G401 (cell line): Measurements from ENCODE around the gene RALGPS1. TPM values are rescaled to one million over a fixed set of nuclear protein-coding genes. Genes with fewer than 3 reads are reported as not detected.
"Not testable (repeated sequence)": the region's sequence is repeated elsewhere in the genome, so short reads cannot be mapped to it uniquely, and the experiment has no call there.

ENCODE experiments used
- DNase-seq: peaks from one replicate; pipeline ENCODE4 v3.0.0-alpha.2; 2015; ENCODE audit warnings: low spot score
- in situ Hi-C: cut with HindIII; loops from 2 replicates; pipeline ENCODE4 v1.10.0; 2016; ENCODE audit warnings: low sequenced_read_pairs, mixed read lengths
- total RNA-seq: library from RNA; depleted of rRNA; stranded (reverse); fragments of >200 nt; shearing (Covaris generic); gene quantifications from 2 replicates; pipeline ENCODE4 v1.2.3, GENCODE V29; 2014

Gene RALGPS1
- total RNA-seq, 1 experiment from 2014 or later = 3.7 TPM

DNA sequence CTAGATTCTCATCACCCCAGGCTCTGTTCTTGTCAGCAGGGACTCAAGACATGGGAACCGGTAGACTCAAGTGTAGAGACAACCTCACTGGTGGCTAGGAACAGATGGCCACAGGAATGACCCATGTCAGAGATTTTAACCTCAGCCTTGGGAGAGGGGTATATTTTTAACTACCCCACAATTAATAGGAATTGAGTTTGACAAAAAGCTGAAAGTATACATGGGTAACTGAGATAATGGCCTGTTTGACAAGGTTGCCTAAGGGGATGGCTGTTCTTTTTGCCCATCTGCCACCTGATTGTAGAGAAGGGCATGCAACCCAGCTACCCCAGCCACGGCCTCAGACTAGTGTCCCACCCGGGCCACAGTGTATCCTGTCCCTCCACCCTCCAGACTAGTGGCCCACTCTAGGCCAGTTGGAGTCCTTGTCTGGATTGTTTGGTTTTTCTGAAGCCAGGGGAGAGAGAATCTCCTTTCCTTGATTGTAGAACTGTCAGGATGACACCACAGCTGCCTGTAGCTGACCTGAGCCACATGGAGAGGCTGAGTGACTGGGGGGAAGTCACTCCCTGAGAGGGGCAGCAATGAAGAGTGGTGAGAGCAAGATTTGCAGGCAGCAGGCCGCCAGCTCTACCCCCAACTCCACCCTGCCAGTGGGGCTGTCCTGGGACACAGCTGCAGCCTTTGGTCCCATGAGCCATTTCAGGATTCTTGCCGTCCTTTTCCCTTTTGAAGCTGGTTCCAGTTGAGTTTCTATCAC, 222.5 kb downstream of the RALGPS1 start:
- DNase-seq = no peak
- in situ Hi-C loops = no loop called here

- in situ Hi-C loops = no loop called here
- no peak for DNase-seq
Measured at GRCh38 chr9:127137640-127138360, 223.2 kb downstream of the RALGPS1 start.

- DNase-seq = no peak
- in situ Hi-C loops = no loop called here
Measured at GRCh38 chr9:127138444-127138843, 223.9 kb downstream of the RALGPS1 start.

GRCh38 chr9:127139071-127139731, 224.6 kb downstream of the RALGPS1 start:
- no peak for DNase-seq
- in situ Hi-C loops = no loop called here

DNA sequence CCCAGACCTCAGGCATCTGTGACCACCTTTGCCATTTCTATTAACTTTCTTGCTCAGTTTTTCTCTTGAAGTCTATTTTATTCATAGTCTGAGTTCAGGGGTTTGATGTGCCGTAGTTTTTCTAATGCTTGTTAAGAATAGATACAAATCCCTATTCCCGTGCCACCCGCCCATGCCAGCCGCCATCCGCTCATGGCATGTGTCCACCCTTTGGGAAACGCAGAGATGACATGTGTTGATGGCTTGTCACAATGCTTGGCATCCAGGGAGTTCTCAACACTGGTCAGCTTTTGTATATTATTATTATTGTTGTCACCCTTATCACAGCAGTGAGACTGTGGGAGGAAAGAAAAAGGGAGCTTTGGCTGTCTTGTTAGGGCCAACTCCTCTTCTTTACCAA, 225.2 kb downstream of the RALGPS1 start:
- no peak for DNase-seq
- in situ Hi-C loops = no loop called here

GRCh38 chr9:127140181-127140580, 225.6 kb downstream of the RALGPS1 start:
- in situ Hi-C loops = no loop called here
- no peak for DNase-seq

DNA sequence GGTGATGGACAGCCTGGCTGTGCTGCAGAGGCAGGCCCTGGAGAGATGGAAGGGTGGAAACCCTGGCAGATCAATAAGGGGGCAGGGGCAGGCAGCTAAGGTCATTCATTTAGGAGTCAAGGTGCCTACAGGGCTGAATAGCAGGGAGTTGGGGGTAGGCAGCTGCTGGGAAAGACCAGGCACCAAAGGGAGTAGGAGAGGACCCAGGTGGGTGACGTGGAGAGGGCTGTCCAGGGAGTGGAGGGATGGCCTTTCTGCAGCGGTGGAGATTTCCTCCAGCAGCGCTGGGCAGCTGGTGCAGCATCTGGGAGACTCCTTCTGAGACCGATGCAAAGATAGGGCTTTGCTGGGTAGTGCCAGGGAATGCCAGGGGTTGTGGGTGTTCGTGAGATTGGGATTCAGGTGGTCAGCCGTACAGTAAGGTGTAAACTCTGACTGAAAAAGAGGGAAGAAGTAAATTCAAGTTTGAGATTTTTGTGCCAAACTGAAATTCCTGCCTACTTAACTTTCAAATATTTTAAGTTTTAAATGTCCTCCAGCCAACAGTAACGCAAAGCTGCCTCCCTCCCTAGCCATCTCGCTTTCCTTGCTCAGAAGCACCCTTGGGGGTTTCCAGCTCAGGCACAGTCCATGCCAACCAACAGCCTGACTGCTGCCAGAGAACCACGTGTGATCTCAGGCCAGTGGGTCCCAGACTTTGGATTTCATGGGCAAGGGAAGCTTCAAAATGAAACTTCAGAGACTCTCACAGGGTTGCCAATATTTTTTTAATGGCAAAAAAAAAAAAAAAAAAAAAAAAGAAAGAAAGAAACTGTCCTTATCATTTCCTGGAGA, 226.5 kb downstream of the RALGPS1 start:
- in situ Hi-C loops = no loop called here
- no peak for DNase-seq

- no peak for DNase-seq
- in situ Hi-C loops = no loop called here
Measured at GRCh38 chr9:127142291-127142690, 227.7 kb downstream of the RALGPS1 start.

GRCh38 chr9:127142931-127143464, 228.4 kb downstream of the RALGPS1 start:
- DNase-seq = no peak
- in situ Hi-C loops = no loop called here

DNA sequence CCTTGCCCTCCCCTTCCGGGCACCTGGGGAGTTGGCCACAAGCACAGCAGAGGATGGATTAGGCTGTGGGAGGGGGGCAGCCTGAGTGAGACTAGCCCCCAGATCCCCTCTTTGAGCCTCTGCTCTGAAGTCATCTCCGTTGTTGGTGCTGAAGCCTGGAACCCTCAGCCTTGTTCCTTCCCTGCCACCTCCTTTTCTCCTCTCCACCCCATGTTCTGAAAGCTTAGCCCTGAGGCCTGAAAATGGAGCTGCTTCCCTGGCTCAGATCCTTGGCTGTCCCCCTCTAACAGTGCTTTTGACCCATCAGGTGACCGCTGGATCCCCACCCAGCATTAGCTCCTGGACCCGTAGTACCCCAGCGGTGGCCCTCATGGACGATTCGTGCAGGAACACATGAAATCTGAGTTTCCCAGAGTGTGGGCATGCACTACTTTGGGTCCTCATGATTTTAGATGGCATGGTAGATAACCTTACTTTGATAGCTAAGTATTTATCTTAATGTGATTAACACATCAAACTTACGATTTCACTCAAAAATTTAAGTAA, 229.4 kb downstream of the RALGPS1 start:
- in situ Hi-C loops = no loop called here
- DNase-seq = no peak

- DNase-seq = no peak
- in situ Hi-C loops = no loop called here
Measured at GRCh38 chr9:127144670-127145445, 230.3 kb downstream of the RALGPS1 start.

DNA sequence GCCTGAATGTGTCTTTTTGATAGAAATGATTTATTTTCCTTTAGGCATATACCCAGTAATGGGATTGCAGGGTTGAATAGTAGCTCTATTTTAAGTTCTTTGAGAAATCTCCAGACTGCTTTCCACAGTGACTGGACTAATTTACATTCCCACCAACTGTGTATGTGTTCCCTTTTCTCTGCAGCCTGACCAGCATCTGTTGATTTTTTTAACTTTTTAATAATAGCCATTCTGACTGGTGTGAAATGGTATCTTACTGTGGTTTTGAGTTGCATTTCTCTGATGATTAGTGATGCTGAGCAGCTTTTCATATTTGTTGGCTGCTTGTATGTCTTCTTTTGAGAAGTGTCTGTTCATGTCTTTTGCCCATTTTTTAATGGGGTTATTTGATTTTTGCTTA, 232.3 kb downstream of the RALGPS1 start:
- DNase-seq, in situ Hi-C loops: not testable (repeated sequence)

GRCh38 chr9:127147251-127147650, 232.7 kb downstream of the RALGPS1 start:
- in situ Hi-C loops = no loop called here
- no peak for DNase-seq

GRCh38 chr9:127148014-127148413, 233.4 kb downstream of the RALGPS1 start:
- in situ Hi-C loops = no loop called here
- no peak for DNase-seq

DNA sequence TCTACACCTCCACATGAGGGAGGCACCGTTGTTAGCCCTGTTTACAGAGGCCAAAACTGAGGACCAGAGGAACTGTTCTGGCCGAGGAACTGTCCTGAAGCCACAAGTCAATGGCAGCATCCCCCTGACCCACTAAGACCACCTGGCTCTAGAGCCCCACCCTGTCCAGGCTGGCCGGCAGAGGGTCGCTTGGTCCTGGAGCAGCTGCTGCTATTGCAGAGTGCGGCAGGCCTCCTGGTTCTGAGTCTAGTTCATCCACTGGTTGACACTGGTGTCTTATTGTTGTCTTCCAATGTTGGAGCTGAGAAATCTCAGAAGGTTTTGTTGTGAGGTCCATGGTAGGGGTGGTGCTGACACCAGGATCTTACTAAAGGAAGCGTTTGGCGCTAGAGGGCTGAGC, 234.4 kb downstream of the RALGPS1 start:
- in situ Hi-C loops = no loop called here
- DNase-seq = no peak

- in situ Hi-C loops = no loop called here
- no peak for DNase-seq
Measured at GRCh38 chr9:127149463-127150390, 235.1 kb downstream of the RALGPS1 start.

DNA sequence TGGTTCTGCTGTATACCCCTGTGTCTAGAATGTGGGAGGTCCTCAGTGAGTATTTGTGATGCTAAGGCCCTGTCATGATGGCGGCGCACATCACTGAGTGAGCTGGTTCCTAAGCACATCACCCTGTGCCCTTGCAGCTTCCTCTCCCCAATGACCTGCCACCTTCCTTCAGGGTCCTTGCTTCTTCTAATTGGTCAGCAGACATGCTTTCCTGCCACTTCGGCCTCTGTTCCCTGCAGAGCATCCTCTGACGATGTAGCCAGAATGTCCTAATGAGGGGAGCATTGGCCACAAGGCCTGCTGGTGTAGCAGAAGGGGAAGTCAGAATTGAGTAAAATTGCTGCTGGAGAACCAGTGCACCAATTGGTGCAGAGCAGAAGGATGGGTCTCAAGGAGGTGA, 238.9 kb downstream of the RALGPS1 start:
- DNase-seq = no peak
- in situ Hi-C loops = no loop called here
